HepG2 (cell line): ENCODE results near the gene UBL3. TPM values are rescaled to one million over a fixed set of nuclear protein-coding genes. Genes with fewer than 3 reads are reported as not detected.

Experiments
- AGO2 ChIP-seq: fragments of 200-400 bp; formaldehyde crosslinking; optimal IDR thresholded peaks from 2 replicates; pipeline ENCODE3; 2017; ENCODE audit warnings: mild to moderate bottlenecking, low read depth, low read length, moderate library complexity
- ATF1 ChIP-seq: IDR thresholded peaks from 2 replicates; pipeline ENCODE4 v1.6.1; 2016; ENCODE audit warnings: mild to moderate bottlenecking, control low read depth
- ATRX ChIP-seq: sonication (generic); formaldehyde crosslinking; IDR thresholded peaks from 2 replicates; pipeline ENCODE4 v1.4.0; 2020; ENCODE audit warnings: missing genetic modification reagents, borderline replicate concordance
- ETV5 ChIP-seq: IDR thresholded peaks from 2 replicates; pipeline ENCODE4 v1.6.1; 2018; ENCODE audit warnings: missing biosample characterization, missing genetic modification reagents, inconsistent platforms, borderline replicate concordance
- HNRNPK ChIP-seq: fragments of 200-400 bp; formaldehyde crosslinking; IDR thresholded peaks from 2 replicates; pipeline ENCODE4 v1.6.1; 2018; ENCODE audit warnings: low read length, low read depth, moderate library complexity, mild to moderate bottlenecking; ENCODE audit not compliant: poor library complexity, severe bottlenecking
- KAT8 ChIP-seq: IDR thresholded peaks from 2 replicates; pipeline ENCODE4 v1.6.1; 2016; ENCODE audit warnings: missing genetic modification reagents, missing compliant biosample characterization
- NR2C2 ChIP-seq: sonication (generic); formaldehyde crosslinking; IDR thresholded peaks from 2 replicates; pipeline ENCODE4 v1.4.0; 2020; ENCODE audit warnings: missing genetic modification reagents, mild to moderate bottlenecking, moderate library complexity, borderline replicate concordance
- PATZ1 ChIP-seq: sonication (generic); formaldehyde crosslinking; IDR thresholded peaks from 2 replicates; pipeline ENCODE4 v1.4.0; 2020; ENCODE audit warnings: missing genetic modification reagents
- RCOR2 ChIP-seq: IDR thresholded peaks from 2 replicates; pipeline ENCODE4 v1.6.1; 2016; ENCODE audit warnings: missing biosample characterization, missing genetic modification reagents
- RFX3 ChIP-seq: IDR thresholded peaks from 2 replicates; pipeline ENCODE4 v1.6.1; 2016; ENCODE audit warnings: missing biosample characterization, missing genetic modification reagents
- SAP130 ChIP-seq: IDR thresholded peaks from 2 replicates; pipeline ENCODE4 v1.6.1; 2016; ENCODE audit warnings: low read depth
- SRF ChIP-seq: IDR thresholded peaks from 2 replicates; pipeline ENCODE4 v1.6.1; 2011; ENCODE audit warnings: mild to moderate bottlenecking, low read depth, low read length, moderate library complexity
- TARDBP ChIP-seq: sonication (generic); formaldehyde crosslinking; IDR thresholded peaks from 2 replicates; pipeline ENCODE4 v1.8.0; 2022; ENCODE audit warnings: mild to moderate bottlenecking, missing genetic modification reagents
- THAP9 ChIP-seq: sonication (generic); formaldehyde crosslinking; IDR thresholded peaks from 2 replicates; pipeline ENCODE4; 2020; ENCODE audit warnings: missing genetic modification reagents, mild to moderate bottlenecking, borderline replicate concordance
- ZEB1 ChIP-seq: IDR thresholded peaks from 2 replicates; pipeline ENCODE4 v1.6.1; 2012; ENCODE audit warnings: mild to moderate bottlenecking, low read depth, inconsistent platforms; ENCODE audit not compliant: insufficient replicate concordance
- ZFY ChIP-seq: sonication (generic); formaldehyde crosslinking; IDR thresholded peaks from 2 replicates; pipeline ENCODE4 v1.4.0; 2020; ENCODE audit warnings: missing genetic modification reagents
- ZNF335 ChIP-seq: sonication (generic); formaldehyde crosslinking; IDR thresholded peaks from 2 replicates; pipeline ENCODE4 v1.4.0; 2020; ENCODE audit warnings: missing genetic modification reagents
- ZNF740 ChIP-seq: sonication (generic); formaldehyde crosslinking; IDR thresholded peaks from 2 replicates; pipeline ENCODE4 v1.4.0; 2020; ENCODE audit warnings: missing genetic modification reagents
- polyA plus RNA-seq, 8 experiments: library from polyadenylated mRNA; depleted of rRNA in 3 of 8; stranded (reverse) in 7 of 8; unstranded in 1 of 8; fragments of >200 nt; fragmentation: Illumina TruSeq in 4 of 8; extraction: Trizol in 4 of 8; gene quantifications; 2 replicates each; pipeline versions ENCODE4 v1.2.1 to v1.2.3, GENCODE V29; 2011 to 2016; ENCODE audit warnings: low read depth in 4 of 8, missing spikeins in 1 of 8, mixed read lengths in 1 of 8; ENCODE audit not compliant: insufficient read depth in 1 of 8
- total RNA-seq, 5 experiments: library from RNA; depleted of rRNA; stranded (reverse); fragments of >200 nt; fragmentation: Illumina TruSeq; extraction: Trizol; gene quantifications; 2 replicates each; pipeline ENCODE4 v1.2.3, GENCODE V29; 2016; ENCODE audit warnings: low read depth in 1 of 5
- TF ChIP-seq, protein P1 (sequence below): IDR thresholded peaks from 2 replicates; pipeline ENCODE4 v1.6.1; 2016; ENCODE audit warnings: control low read depth
- TF ChIP-seq, protein P2 (sequence below): sonication (generic); formaldehyde crosslinking; IDR thresholded peaks from 2 replicates; pipeline ENCODE4 v1.8.0; 2022; ENCODE audit warnings: low read depth, missing genetic modification reagents
- TF ChIP-seq, protein P3 (sequence below): IDR thresholded peaks from 2 replicates; pipeline ENCODE4 v1.6.1; 2016

The UBL3 gene
- total and polyA plus RNA-seq, 2 of the 13 experiments (the other 11 are each of a cell fraction or from before 2014, with no cell fraction given) = 7.4 to 9.6 TPM

- TF ChIP-seq, protein P1, sequence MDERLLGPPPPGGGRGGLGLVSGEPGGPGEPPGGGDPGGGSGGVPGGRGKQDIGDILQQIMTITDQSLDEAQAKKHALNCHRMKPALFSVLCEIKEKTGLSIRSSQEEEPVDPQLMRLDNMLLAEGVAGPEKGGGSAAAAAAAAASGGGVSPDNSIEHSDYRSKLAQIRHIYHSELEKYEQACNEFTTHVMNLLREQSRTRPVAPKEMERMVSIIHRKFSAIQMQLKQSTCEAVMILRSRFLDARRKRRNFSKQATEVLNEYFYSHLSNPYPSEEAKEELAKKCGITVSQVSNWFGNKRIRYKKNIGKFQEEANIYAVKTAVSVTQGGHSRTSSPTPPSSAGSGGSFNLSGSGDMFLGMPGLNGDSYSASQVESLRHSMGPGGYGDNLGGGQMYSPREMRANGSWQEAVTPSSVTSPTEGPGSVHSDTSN (CRISPR knock-in tag) = no peak
- TF ChIP-seq ATF1 (CRISPR knock-in tag) = peak; percentile 88
- TF ChIP-seq AGO2 = peak; percentile 10
- TF ChIP-seq, protein P2, sequence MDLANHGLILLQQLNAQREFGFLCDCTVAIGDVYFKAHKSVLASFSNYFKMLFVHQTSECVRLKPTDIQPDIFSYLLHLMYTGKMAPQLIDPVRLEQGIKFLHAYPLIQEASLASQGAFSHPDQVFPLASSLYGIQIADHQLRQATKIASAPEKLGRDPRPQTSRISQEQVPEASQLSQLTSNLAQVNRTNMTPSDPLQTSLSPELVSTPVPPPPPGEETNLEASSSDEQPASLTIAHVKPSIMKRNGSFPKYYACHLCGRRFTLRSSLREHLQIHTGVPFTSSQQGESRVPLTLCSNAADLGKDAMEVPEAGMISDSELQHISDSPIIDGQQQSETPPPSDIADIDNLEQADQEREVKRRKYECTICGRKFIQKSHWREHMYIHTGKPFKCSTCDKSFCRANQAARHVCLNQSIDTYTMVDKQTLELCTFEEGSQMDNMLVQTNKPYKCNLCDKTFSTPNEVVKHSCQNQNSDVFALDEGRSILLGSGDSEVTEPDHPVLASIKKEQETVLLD (CRISPR knock-in tag) = peak; percentile 57
- TF ChIP-seq TARDBP (CRISPR knock-in tag) = peak; percentile 57; the same call in 1 of the 2 replicates
- TF ChIP-seq ZEB1 = peak; percentile 31
- TF ChIP-seq HNRNPK = peak; percentile 78
- no peak for TF ChIP-seq SRF
- TF ChIP-seq, protein P3, sequence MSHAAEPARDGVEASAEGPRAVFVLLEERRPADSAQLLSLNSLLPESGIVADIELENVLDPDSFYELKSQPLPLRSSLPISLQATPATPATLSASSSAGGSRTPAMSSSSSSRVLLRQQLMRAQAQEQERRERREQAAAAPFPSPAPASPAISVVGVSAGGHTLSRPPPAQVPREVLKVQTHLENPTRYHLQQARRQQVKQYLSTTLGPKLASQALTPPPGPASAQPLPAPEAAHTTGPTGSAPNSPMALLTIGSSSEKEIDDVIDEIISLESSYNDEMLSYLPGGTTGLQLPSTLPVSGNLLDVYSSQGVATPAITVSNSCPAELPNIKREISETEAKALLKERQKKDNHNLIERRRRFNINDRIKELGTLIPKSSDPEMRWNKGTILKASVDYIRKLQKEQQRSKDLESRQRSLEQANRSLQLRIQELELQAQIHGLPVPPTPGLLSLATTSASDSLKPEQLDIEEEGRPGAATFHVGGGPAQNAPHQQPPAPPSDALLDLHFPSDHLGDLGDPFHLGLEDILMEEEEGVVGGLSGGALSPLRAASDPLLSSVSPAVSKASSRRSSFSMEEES (CRISPR knock-in tag) = no peak; the same call in 1 of the 2 replicates
- TF ChIP-seq PATZ1 (CRISPR knock-in tag) = peak; percentile 99
- peak; percentile 69 for TF ChIP-seq KAT8
- peak; percentile 36; the same call in 1 of the 2 replicates for TF ChIP-seq NR2C2 (CRISPR knock-in tag)
- peak; percentile 56 for TF ChIP-seq SAP130 (CRISPR knock-in tag)
- 0 out of 2 replicates have a peak, but pooled peaks have one; percentile 12 for TF ChIP-seq ETV5 (CRISPR knock-in tag)
- peak; percentile 59; the same call in 1 of the 2 replicates for TF ChIP-seq ZFY (CRISPR knock-in tag)
- peak; percentile 97 for TF ChIP-seq ZNF740
- peak; percentile 87 for TF ChIP-seq RFX3 (CRISPR knock-in tag)
- 0 out of 2 replicates have a peak, but pooled peaks have one; percentile 52 for TF ChIP-seq ZNF335 (CRISPR knock-in tag)
- peak; percentile 98 for TF ChIP-seq THAP9 (CRISPR knock-in tag)
- no peak for TF ChIP-seq RCOR2 (CRISPR knock-in tag)
- TF ChIP-seq ATRX = no peak
These were observed at the start of gene UBL3 (continued) for GRCh38 chr13:29850213-29850898.
